Medulla oblongata (tissue), 1 donor: ENCODE measurements around the gene WFS1.

ENCODE experiments used
- DNase-seq: peaks from one replicate; pipeline ENCODE4 v3.0.0-alpha.2; 2015; ENCODE audit errors: extremely low spot score

Gene WFS1

GRCh38 chr4:6324999-6325787 is 55.5 kb downstream of the WFS1 start:
- DNase-seq: no peak

GRCh38 chr4:6325788-6326290 is 56.2 kb downstream of the WFS1 start:
- DNase-seq: no peak

GRCh38 chr4:6326312-6327060 is 56.8 kb downstream of the WFS1 start:
- DNase-seq: no peak

GRCh38 chr4:6327220-6327917 is 57.7 kb downstream of the WFS1 start:
- DNase-seq: peak; percentile 86

- DNase-seq: no peak
These were observed 58.9 kb downstream of the WFS1 start for GRCh38 chr4:6328526-6328925.

- DNase-seq: no peak
These were observed 60.1 kb downstream of the WFS1 start for GRCh38 chr4:6329478-6330383.

GRCh38 chr4:6330384-6330767 is 60.7 kb downstream of the WFS1 start:
- no peak for DNase-seq

GRCh38 chr4:6331018-6331417 is 61.4 kb downstream of the WFS1 start:
- no peak for DNase-seq

- DNase-seq: no peak
These were observed 61.8 kb downstream of the WFS1 start for GRCh38 chr4:6331468-6331867.

- DNase-seq: peak; percentile 24
These were observed 62.5 kb downstream of the WFS1 start for GRCh38 chr4:6332042-6332668.

- DNase-seq: no peak
These were observed 63.0 kb downstream of the WFS1 start for GRCh38 chr4:6332669-6333050.

GRCh38 chr4:6333301-6334202 is 63.9 kb downstream of the WFS1 start:
- DNase-seq: no peak

- DNase-seq: no peak
These were observed 64.7 kb downstream of the WFS1 start for GRCh38 chr4:6334203-6334887.

GRCh38 chr4:6335040-6335590 is 65.5 kb downstream of the WFS1 start:
- DNase-seq: no peak

- DNase-seq: no peak
These were observed 66.5 kb downstream of the WFS1 start for GRCh38 chr4:6336166-6336565.

GRCh38 chr4:6337331-6337935 is 67.8 kb downstream of the WFS1 start:
- DNase-seq: no peak

GRCh38 chr4:6338175-6338950 is 68.7 kb downstream of the WFS1 start:
- DNase-seq: no peak
